Caki2 (cell line): ENCODE data around the gene OR52E5. TPM values are rescaled to one million over a fixed set of nuclear protein-coding genes. Genes with fewer than 3 reads are reported as not detected.

Source experiments
- DNase-seq: peaks from one replicate; pipeline ENCODE4 v3.0.0-alpha.2; 2015; ENCODE audit warnings: low read depth
- in situ Hi-C: cut with HindIII; loops from 2 replicates; pipeline ENCODE4 v1.10.0; 2016; ENCODE audit warnings: low sequenced_read_pairs, low pct_unique_long_range_greater_than_20kb, mixed read lengths
- total RNA-seq: library from RNA; depleted of rRNA; stranded (reverse); fragments of >200 nt; shearing (Covaris generic); gene quantifications from 2 replicates; pipeline ENCODE4 v1.2.3, GENCODE V29; 2014; ENCODE audit warnings: low replicate concordance; rRNA removed

OR52E5 gene
- total RNA-seq = not detected in 2 replicates

GRCh38 chr11:5892908-5893307, at the start of gene OR52E5:
Gene OR52E5, plus strand, starts transcription at chr11:5893208. Its CDS starts 7,569 bp downstream, at chr11:5900777.
- no peak for DNase-seq
- in situ Hi-C loops = no loop called here

DNA sequence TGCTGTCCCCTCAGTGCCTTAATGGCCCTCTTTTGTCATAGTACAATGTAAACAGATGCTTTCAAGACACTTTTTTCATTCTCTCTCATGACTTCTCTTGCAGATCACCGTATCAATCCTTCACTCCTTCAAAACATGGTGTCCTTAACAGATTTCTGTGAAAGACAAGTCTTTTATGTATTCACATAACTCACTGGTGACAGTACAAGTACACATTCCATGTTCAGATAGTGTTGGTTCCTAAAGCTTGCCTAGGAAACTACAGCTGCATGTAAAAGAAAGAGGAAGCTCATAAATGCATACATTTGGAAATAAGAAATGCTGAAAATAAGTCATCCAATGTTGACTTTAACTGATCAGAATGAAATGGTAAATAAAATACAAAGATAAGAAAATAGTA, 46.3 kb upstream of the OR52E5 start:
- in situ Hi-C loops = no loop called here
- no peak for DNase-seq

- no peak for DNase-seq
- in situ Hi-C loops = no loop called here
Measured at GRCh38 chr11:5847711-5848110, 45.3 kb upstream of the OR52E5 start.

DNA sequence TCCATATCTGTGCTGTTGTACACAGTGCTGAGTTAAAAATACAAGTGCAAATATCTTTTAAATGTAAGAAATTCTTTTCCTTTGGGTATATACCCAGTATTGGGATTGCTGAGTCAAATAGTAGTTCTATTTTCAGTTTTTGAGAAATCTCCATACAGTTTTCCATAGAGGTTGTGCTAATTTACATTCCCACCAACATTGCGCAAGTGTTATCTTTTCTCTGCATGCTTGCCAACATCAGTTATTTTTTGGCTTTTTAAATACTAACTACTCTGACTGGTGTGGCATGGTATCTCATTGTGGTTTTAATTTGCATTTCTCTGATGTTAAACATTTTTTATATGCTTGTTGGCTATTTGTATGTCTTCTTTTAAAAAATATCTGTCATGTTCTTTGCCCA, 42.0 kb upstream of the OR52E5 start:
- DNase-seq = no peak
- in situ Hi-C loops = no loop called here

DNA sequence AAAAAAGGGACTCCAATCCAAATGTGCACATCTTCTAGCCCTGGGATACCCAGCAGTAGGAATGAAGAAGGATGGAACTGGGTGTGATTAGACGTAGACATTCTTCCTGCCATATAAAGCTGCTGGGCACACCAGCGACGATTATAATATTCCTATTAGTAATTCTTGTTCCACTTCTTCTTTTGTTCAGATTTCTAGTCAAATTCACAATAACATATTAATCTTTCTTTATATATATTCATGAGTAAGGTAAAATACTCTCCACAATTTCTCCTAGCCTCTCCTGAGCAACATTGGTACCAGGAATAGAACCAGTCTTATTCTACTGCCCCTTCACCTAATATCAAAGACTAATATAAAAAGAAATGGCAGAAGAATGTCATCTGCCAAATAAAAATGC, 35.4 kb upstream of the OR52E5 start, which contains the start of gene OR52E8:
OR52E8 (minus strand) TSS at position 101 of the 400 bp plus-strand sequence; CDS start at position 101, 0 bp downstream.
- no peak for DNase-seq
- in situ Hi-C loops = no loop called here

GRCh38 chr11:5865826-5866225, 27.2 kb upstream of the OR52E5 start:
- in situ Hi-C loops = no loop called here
- no peak for DNase-seq

DNA sequence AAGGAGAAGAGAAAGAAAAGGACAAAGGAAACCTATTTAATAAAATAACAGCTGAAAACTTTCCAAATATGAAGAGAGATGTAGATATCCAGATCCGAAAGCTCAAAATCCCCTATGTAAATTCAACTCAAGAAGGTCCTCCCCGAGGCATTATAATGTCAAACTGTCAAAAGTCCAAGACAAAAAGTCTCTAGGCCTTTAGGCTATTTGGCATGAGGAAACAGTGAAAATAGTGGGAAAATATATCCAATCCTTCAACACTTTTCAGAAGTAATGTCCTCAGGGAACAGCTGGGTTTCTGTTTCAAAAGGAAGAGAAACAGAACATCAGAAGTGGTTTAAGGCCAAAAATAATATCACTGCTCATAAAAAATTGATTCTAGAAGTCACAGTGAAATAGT, 14.4 kb upstream of the OR52E5 start:
- in situ Hi-C loops = no loop called here
- DNase-seq = no peak

DNA sequence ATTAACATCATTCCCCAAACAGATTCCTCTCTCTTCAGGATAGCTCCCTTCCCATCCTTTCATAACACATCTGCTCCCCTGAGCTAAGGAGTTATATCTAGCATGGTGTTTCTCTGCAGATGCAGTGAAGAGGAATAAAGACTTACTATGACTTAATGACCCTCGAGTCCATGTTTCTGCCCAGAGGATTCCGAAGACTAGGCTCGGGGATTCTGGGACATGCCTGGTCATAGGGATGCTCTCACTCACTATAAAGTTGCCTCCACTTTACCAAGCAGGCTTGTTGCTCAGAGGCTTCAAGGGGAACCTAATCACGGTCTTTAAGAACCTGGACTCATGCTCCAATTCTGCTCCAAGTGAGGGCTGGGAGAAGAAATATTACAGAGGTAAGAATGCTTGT, 12.7 kb upstream of the OR52E5 start, which contains the start of gene OR52E4:
OR52E4 (plus strand) TSS at position 301 of the 400 bp plus-strand sequence. CDS start 3,664 bp downstream, outside the sequence.
- in situ Hi-C loops = no loop called here
- DNase-seq = no peak

DNA sequence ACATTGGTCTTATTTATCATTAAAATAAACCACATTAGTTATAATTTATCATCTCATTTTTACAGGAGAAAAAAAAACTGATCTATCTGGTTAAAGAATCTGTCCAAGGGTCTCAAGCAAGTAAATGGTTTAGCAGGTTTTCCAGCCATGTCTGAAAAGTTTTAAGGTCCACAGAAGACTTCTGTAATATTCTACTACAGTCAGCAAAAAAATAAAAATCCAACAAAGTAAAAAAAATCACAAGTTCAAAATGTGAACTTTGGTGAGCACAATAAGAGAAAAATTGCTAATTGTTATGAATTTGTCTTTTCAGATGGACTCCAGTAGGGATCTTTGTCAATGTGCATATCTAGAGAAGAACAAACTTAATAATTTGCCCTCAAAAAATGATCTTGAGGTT, 11.3 kb upstream of the OR52E5 start:
- DNase-seq = no peak
- in situ Hi-C loops = no loop called here

DNA sequence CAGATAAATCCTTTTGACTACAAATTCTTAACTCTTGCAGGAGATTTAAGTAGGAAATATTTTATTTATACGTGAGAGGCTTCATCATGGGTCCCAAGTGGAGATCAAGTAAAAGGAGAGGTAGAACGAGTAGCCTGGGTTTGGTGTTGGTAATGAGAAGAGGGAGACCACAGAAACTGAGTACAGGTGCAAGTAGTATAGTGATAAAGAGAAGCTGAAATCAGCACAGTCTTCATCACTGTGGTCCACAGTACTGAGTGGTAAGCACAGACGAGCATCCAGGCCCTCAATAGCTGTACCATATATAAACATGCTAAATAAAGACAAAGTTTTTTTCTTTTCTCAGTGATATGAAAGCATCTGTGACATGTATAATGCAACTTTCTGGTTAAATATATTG, 5.8 kb upstream of the OR52E5 start:
- no peak for DNase-seq
- in situ Hi-C loops = no loop called here

- DNase-seq = no peak
- in situ Hi-C loops = no loop called here
Measured at GRCh38 chr11:5887661-5888060, 5.3 kb upstream of the OR52E5 start.

DNA sequence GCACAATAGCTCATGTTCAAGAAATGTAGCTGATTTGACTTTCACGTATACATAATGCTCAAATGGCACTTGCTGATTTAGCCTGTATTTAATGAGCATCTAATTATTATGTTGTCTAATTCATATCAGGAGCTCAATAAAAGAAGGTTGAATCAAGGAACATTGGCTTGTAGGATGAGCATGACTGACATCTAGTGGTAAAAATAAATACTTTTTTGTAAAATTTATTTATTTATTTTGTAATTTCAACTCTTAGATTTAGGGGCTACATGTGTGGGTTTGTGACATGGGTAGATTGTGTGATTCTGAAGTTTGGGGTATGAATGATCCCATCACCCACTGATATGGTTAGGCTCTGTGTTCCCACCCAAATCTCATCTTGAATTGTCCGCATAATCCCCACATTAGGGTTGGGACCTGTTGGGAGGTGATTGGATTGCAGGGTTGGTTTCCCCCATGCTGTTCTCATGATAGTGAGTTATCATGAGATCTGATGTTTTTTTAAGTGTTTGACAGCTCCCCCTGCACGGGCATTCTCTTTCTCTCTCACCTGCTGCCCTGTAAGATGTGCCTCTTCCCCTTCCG, 1.7 kb upstream of the OR52E5 start:
- in situ Hi-C loops = no loop called here
- no peak for DNase-seq

DNA sequence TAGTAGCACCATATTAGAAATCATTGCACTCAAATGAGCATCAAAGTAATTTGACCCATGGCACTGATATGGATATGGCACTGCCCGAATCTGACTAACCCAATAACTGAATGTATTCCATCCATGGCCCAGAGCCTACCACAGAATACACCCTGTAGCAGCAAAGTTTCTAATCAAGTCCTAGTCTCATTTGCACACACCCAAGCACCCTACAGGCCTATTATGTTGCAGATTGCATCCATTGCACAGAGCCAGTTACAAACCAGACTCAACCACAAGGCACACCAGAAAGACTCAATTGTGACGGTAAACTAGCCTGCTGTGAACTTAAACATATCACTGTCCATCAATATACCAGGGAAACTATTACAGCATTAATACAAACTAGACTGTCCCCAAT, 6.5 kb downstream of the OR52E5 start:
- DNase-seq = no peak
- in situ Hi-C loops = no loop called here

- in situ Hi-C loops = no loop called here
- no peak for DNase-seq
Measured at GRCh38 chr11:5910540-5910939, 17.5 kb downstream of the OR52E5 start.

- in situ Hi-C loops = no loop called here
- peak; percentile 56 for DNase-seq
Measured at GRCh38 chr11:5922749-5923426, 29.9 kb downstream of the OR52E5 start.

- in situ Hi-C loops = no loop called here
- no peak for DNase-seq
Measured at GRCh38 chr11:5923427-5923776, 30.4 kb downstream of the OR52E5 start.

GRCh38 chr11:5923794-5924193, 30.8 kb downstream of the OR52E5 start:
- no peak for DNase-seq
- in situ Hi-C loops = no loop called here

GRCh38 chr11:5928271-5928670, 35.3 kb downstream of the OR52E5 start:
- in situ Hi-C loops = no loop called here
- no peak for DNase-seq

- no peak for DNase-seq
- in situ Hi-C loops = no loop called here
Measured at GRCh38 chr11:5928811-5929210, 35.8 kb downstream of the OR52E5 start.
